Liver (tissue), 9 donors: ENCODE data around the gene TMEM53. TPM values are rescaled to one million over a fixed set of nuclear protein-coding genes. Genes with fewer than 3 reads are reported as not detected.

ENCODE experiments used
- DNase-seq: peaks from one replicate; pipeline ENCODE4 v3.0.0-alpha.2; 2017; ENCODE audit warnings: low spot score
- H3K27ac ChIP-seq, 2 donors: one replicate each; pipeline ENCODE4 v1.7.0; 2013; ENCODE audit warnings: inconsistent platforms in 2 of 2, low read length in 2 of 2, control low read depth in 1 of 2, low read depth in 1 of 2, mild to moderate bottlenecking in 1 of 2
- H3K27me3 ChIP-seq, 4 donors: one replicate each; pipeline versions ENCODE4 v1.6.1 to v1.7.0; 2013; ENCODE audit warnings: low read length in 3 of 4, inconsistent platforms in 1 of 4, mild to moderate bottlenecking in 1 of 4, moderate library complexity in 1 of 4; ENCODE audit not compliant: control insufficient read depth in 4 of 4, insufficient read depth in 4 of 4
- H3K36me3 ChIP-seq, 4 donors: one replicate each; pipeline versions ENCODE4 v1.6.1 to v1.7.0; 2013; ENCODE audit warnings: low read length in 3 of 4, mild to moderate bottlenecking in 3 of 4, low read depth in 1 of 4, moderate library complexity in 1 of 4; ENCODE audit not compliant: control insufficient read depth in 4 of 4, insufficient read depth in 3 of 4
- H3K4me1 ChIP-seq, 4 donors: one replicate each; pipeline versions ENCODE4 v1.6.1 to v1.7.0; 2013; ENCODE audit warnings: low read length in 3 of 4, mild to moderate bottlenecking in 3 of 4, moderate library complexity in 1 of 4; ENCODE audit not compliant: control insufficient read depth in 4 of 4, insufficient read depth in 4 of 4
- H3K4me3 ChIP-seq, 3 donors: one replicate each; pipeline versions ENCODE4 v1.6.1 to v1.7.0; 2013; ENCODE audit warnings: low read length in 3 of 3, control low read depth in 1 of 3, low read depth in 1 of 3, mild to moderate bottlenecking in 1 of 3
- H3K9ac ChIP-seq, 2 donors: one replicate each; pipeline ENCODE4 v1.7.0; 2013; ENCODE audit warnings: low read length in 2 of 2, mild to moderate bottlenecking in 2 of 2, moderate library complexity in 2 of 2, control low read depth in 1 of 2, low read depth in 1 of 2
- H3K9me3 ChIP-seq, 4 donors: one replicate each; pipeline versions ENCODE4 v1.6.1 to v1.7.0; 2013; ENCODE audit warnings: low read length in 3 of 4; ENCODE audit not compliant: control insufficient read depth in 4 of 4
- ATF3 ChIP-seq: IDR thresholded peaks from 2 replicates; pipeline ENCODE4 v1.6.1; 2016; ENCODE audit warnings: antibody characterized with exemption
- EGR1 ChIP-seq, 2 donors: IDR thresholded peaks; 2 replicates each; pipeline ENCODE4 v1.6.1; 2016 to 2018; ENCODE audit warnings: antibody characterized with exemption in 2 of 2, low read depth in 2 of 2
- FOXA2 ChIP-seq: IDR thresholded peaks from 2 replicates; pipeline ENCODE4 v1.6.1; 2016; ENCODE audit warnings: antibody characterized with exemption
- GABPA ChIP-seq, 2 donors: IDR thresholded peaks in 1 of 2; conservative IDR thresholded peaks in 1 of 2; 2 replicates each; pipeline ENCODE4 v1.6.1; 2016; ENCODE audit warnings: antibody characterized with exemption in 2 of 2, mild to moderate bottlenecking in 1 of 2, moderate library complexity in 1 of 2
- HNF4A ChIP-seq, 2 donors: conservative IDR thresholded peaks; 2 replicates each; pipeline ENCODE4 v1.6.1; 2016; ENCODE audit warnings: antibody characterized with exemption in 2 of 2, mild to moderate bottlenecking in 2 of 2
- HNF4G ChIP-seq: IDR thresholded peaks from 2 replicates; pipeline ENCODE4 v1.6.1; 2016; ENCODE audit warnings: antibody characterized with exemption
- JUND ChIP-seq, 2 donors: IDR thresholded peaks; 2 replicates each; pipeline ENCODE4 v1.6.1; 2016; ENCODE audit warnings: antibody characterized with exemption in 2 of 2
- MAX ChIP-seq: IDR thresholded peaks from 2 replicates; pipeline ENCODE4 v1.6.1; 2016; ENCODE audit warnings: antibody characterized with exemption
- NR2F2 ChIP-seq: IDR thresholded peaks from 2 replicates; pipeline ENCODE4 v1.6.1; 2016; ENCODE audit warnings: antibody characterized with exemption
- RAD21 ChIP-seq, 2 donors: IDR thresholded peaks; 2 replicates each; pipeline ENCODE4 v1.6.1; 2016; ENCODE audit warnings: antibody characterized with exemption in 2 of 2, mild to moderate bottlenecking in 2 of 2
- REST ChIP-seq: IDR thresholded peaks from 2 replicates; pipeline ENCODE4 v1.6.1; 2016; ENCODE audit warnings: antibody characterized with exemption, mild to moderate bottlenecking
- SP1 ChIP-seq: IDR thresholded peaks from 2 replicates; pipeline ENCODE4 v1.6.1; 2018; ENCODE audit warnings: antibody characterized with exemption, mild to moderate bottlenecking
- YY1 ChIP-seq: IDR thresholded peaks from 2 replicates; pipeline ENCODE4 v1.6.1; 2016; ENCODE audit warnings: antibody characterized with exemption, mild to moderate bottlenecking
- ZBTB33 ChIP-seq: IDR thresholded peaks from 2 replicates; pipeline ENCODE4 v1.6.1; 2016; ENCODE audit warnings: antibody characterized with exemption
- WGBS: extraction: QIAGEN DNeasy Blood & Tissue Kit; methylation state at CpG from one replicate; pipeline ENCODE4 v1.1.7; 2013; 5-methylcytosine and 5-hydroxymethylcytosine counted together
- polyA plus RNA-seq, 2 donors: library from polyadenylated mRNA; stranded (reverse) in 1 of 2; unstranded in 1 of 2; fragments of 200-250 nt in 1 of 2; fragments of >200 nt in 1 of 2; fragmentation: Nextera tagmentation in 1 of 2; extraction: Ambion mirVana in 1 of 2; gene quantifications; one replicate each; pipeline versions ENCODE4 v1.2.1 to v1.2.3, GENCODE V29; 2013 to 2015
- total RNA-seq, 2 donors: library from RNA; depleted of rRNA; stranded (reverse); fragments of >200 nt; gene quantifications; one replicate each; pipeline ENCODE4 v1.2.3, GENCODE V29; 2014
- donor health status: healthy.
- donor health status: healthy.
- donor health status: healthy.
- donor health status: healthy.
- donor health status: healthy.

The TMEM53 gene
- total and polyA plus RNA-seq, 4 donors = 9.9 to 89.2 (median 29.4) TPM

- Histone ChIP-seq H3K9me3 (no peaks in the 10 kb centered on the region), H3K4me1 (no peaks in the 10 kb centered on the region), H3K27me3 (peaks cover 0 to 3% (median 0%) of the 10 kb centered on the region in 4 donors), H3K27ac (no peak overlapping the region), H3K36me3 (no peaks in the 10 kb centered on the region), H3K4me3 (no peak overlapping the region), H3K9ac (no peak overlapping the region)
- TF ChIP-seq NR2F2 (no peak), ZBTB33 (no peak), HNF4G (no peak), GABPA (IDR thresholded peaks at IDR 0.05 in 1 of 2, conservative IDR thresholded peaks at IDR 0.05 in 1 of 2) (no peak), HNF4A (conservative IDR thresholded peaks at IDR 0.05) (no peak)
- WGBS = 86% methylated on average over 12 of the region's 12 CpGs
- no peak for DNase-seq
Measured at GRCh38 chr1:44605914-44606615, 68.2 kb downstream of the TMEM53 start.

- DNase-seq = no peak
- no peaks in the 10 kb centered on the region for H3K4me1 ChIP-seq
- H3K4me3 ChIP-seq = no peak overlapping the region
- WGBS = 90% methylated on average over 3 of the region's 3 CpGs
- peaks cover 0 to 3% (median 0%) of the 10 kb centered on the region in 4 donors for H3K27me3 ChIP-seq
- TF ChIP-seq ZBTB33 (no peak), REST (no peak), HNF4A (conservative IDR thresholded peaks at IDR 0.05) (no peak), SP1 (no peak), JUND (IDR thresholded peaks at IDR 0.05) (no peak), EGR1 (IDR thresholded peaks at IDR 0.05; ENCODE audit: low read depth in 2 of 2) (no peak), FOXA2 (no peak), RAD21 (IDR thresholded peaks at IDR 0.05) (no peak), MAX (no peak), NR2F2 (no peak), YY1 (no peak), HNF4G (no peak), ATF3 (no peak), GABPA (IDR thresholded peaks at IDR 0.05 in 1 of 2, conservative IDR thresholded peaks at IDR 0.05 in 1 of 2) (no peak)
- no peaks in the 10 kb centered on the region for H3K9me3 ChIP-seq
- H3K9ac ChIP-seq = no peak overlapping the region
- no peak overlapping the region for H3K27ac ChIP-seq
- no peaks in the 10 kb centered on the region for H3K36me3 ChIP-seq
Measured at GRCh38 chr1:44604157-44604955, 69.9 kb downstream of the TMEM53 start.
